Measurements from ENCODE around the gene SPATA4.

The SPATA4 gene

GRCh38 chr4:176189891-176190795 is 5.2 kb downstream of the SPATA4 start:
- no peak overlapping the region for H3K4me3 ChIP-seq (ENCODE audit: low read length)
- H4K5ac ChIP-seq (ENCODE audit: low read length), result no peak overlapping the region
- H3K9ac ChIP-seq (ENCODE audit: low read length), result no peak overlapping the region
- WGBS (ENCODE audit: extremely low coverage, insufficient coverage, low lambda C conversion rate), result no CpG with 5 or more reads among the region's 11 CpGs
- no peak overlapping the region for H3K18ac ChIP-seq (ENCODE audit: low read length)
- DNase-seq, result no peak
- no peak overlapping the region for H2BK120ac ChIP-seq (ENCODE audit: low read depth, low read length)
- no peak overlapping the region for H3K56ac ChIP-seq (ENCODE audit: low read length)
- no peaks in the 10 kb centered on the region for H3K79me2 ChIP-seq (ENCODE audit: control insufficient read depth, insufficient read depth, low read length)
- no peak overlapping the region for H3K23ac ChIP-seq (ENCODE audit: low read length)
- no peak overlapping the region for H3K4me2 ChIP-seq (ENCODE audit: low read length)
- no peak overlapping the region for H2BK5ac ChIP-seq (ENCODE audit: low read length)
- H4K8ac ChIP-seq (ENCODE audit: low read depth, low read length), result no peak overlapping the region
- no peaks in the 10 kb centered on the region for H3K4me1 ChIP-seq (ENCODE audit: control insufficient read depth, low read depth, low read length)
- no peak overlapping the region for H3K4ac ChIP-seq (ENCODE audit: low read depth, low read length)
- H3K36me3 ChIP-seq (ENCODE audit: control insufficient read depth, insufficient read depth, low read length), result no peaks in the 10 kb centered on the region
- no peaks in the 10 kb centered on the region for H3K27me3 ChIP-seq (ENCODE audit: insufficient read depth, low read length, poor library complexity)
- no peaks in the 10 kb centered on the region for H3K79me1 ChIP-seq (ENCODE audit: low read length)
- no peak overlapping the region for H3K27ac ChIP-seq (ENCODE audit: low read depth, low read length)
- no peak overlapping the region for H2AK5ac ChIP-seq (ENCODE audit: low read length)
- no peak overlapping the region for H2BK15ac ChIP-seq (replicated peaks; ENCODE audit: low read depth)

DNA sequence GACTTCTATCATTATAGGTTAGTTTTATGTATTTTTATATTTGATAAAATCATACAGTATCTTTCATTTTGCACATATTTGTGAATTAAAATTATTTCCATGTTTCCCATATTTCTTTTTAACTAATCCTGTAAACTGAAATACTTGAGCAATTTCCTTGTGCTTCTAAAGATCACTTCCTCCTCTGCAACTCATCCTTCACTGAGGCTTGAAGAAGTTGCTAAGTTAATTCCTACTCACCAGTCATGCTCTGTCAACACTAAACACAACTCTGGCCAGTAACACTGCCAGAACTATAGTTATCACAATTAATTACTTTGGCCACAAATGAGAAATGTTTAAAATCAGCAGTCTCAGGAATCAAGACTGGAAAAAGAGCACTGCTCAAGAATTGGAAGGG is 6.7 kb downstream of the SPATA4 start:
- Histone ChIP-seq H3K4me1 (ENCODE audit: control insufficient read depth, low read depth, low read length) (no peaks in the 10 kb centered on the region), H3K27me3 (ENCODE audit: insufficient read depth, low read length, poor library complexity) (no peaks in the 10 kb centered on the region), H3K56ac (ENCODE audit: low read length) (no peak overlapping the region), H3K9ac (ENCODE audit: low read length) (no peak overlapping the region), H2BK15ac (replicated peaks; ENCODE audit: low read depth) (no peak overlapping the region), H2AK5ac (ENCODE audit: low read length) (no peak overlapping the region), H3K23ac (ENCODE audit: low read length) (no peak overlapping the region), H3K18ac (ENCODE audit: low read length) (no peak overlapping the region), H3K79me1 (ENCODE audit: low read length) (no peaks in the 10 kb centered on the region), H3K36me3 (ENCODE audit: control insufficient read depth, insufficient read depth, low read length) (no peaks in the 10 kb centered on the region), H4K8ac (ENCODE audit: low read depth, low read length) (no peak overlapping the region), H2BK5ac (ENCODE audit: low read length) (no peak overlapping the region), H4K5ac (ENCODE audit: low read length) (no peak overlapping the region), H3K4ac (ENCODE audit: low read depth, low read length) (no peak overlapping the region), H2BK120ac (ENCODE audit: low read depth, low read length) (no peak overlapping the region), H3K4me2 (ENCODE audit: low read length) (no peak overlapping the region), H3K79me2 (ENCODE audit: control insufficient read depth, insufficient read depth, low read length) (no peaks in the 10 kb centered on the region), H3K27ac (ENCODE audit: low read depth, low read length) (no peak overlapping the region), H3K4me3 (ENCODE audit: low read length) (no peak overlapping the region)
- no peak for DNase-seq

DNA sequence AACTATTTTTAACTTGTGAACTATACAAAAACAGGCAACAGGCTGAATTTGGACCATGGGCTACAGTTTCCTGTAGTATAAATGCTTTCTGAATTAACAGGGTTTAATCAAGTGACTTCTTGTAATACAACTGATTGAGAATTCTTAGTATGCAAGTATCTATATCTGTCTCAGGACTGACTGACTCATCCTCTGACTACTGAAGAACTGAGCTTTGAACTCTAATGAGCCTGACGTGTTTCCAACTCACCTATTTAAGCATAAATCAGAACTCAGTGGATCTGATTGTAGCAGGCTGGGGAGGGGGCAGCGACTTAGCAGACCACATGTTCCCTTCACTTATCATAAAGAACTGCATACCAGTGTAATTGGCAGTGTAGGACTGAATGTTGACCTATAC is 7.8 kb downstream of the SPATA4 start:
- Histone ChIP-seq H3K79me2 (ENCODE audit: control insufficient read depth, insufficient read depth, low read length) (no peaks in the 10 kb centered on the region), H3K79me1 (ENCODE audit: low read length) (no peaks in the 10 kb centered on the region), H2AK5ac (ENCODE audit: low read length) (no peak overlapping the region), H3K27me3 (ENCODE audit: insufficient read depth, low read length, poor library complexity) (no peaks in the 10 kb centered on the region), H3K36me3 (ENCODE audit: control insufficient read depth, insufficient read depth, low read length) (no peaks in the 10 kb centered on the region), H4K8ac (ENCODE audit: low read depth, low read length) (no peak overlapping the region), H3K9ac (ENCODE audit: low read length) (no peak overlapping the region), H4K5ac (ENCODE audit: low read length) (no peak overlapping the region), H2BK120ac (ENCODE audit: low read depth, low read length) (no peak overlapping the region), H3K4me2 (ENCODE audit: low read length) (no peak overlapping the region), H2BK15ac (replicated peaks; ENCODE audit: low read depth) (no peak overlapping the region), H3K23ac (ENCODE audit: low read length) (no peak overlapping the region), H3K4me1 (ENCODE audit: control insufficient read depth, low read depth, low read length) (no peaks in the 10 kb centered on the region), H3K4me3 (ENCODE audit: low read length) (no peak overlapping the region), H3K27ac (ENCODE audit: low read depth, low read length) (no peak overlapping the region), H2BK5ac (ENCODE audit: low read length) (no peak overlapping the region), H3K4ac (ENCODE audit: low read depth, low read length) (no peak overlapping the region), H3K56ac (ENCODE audit: low read length) (no peak overlapping the region), H3K18ac (ENCODE audit: low read length) (no peak overlapping the region)
- no CpG with 5 or more reads among the region's 2 CpGs for WGBS (ENCODE audit: extremely low coverage, insufficient coverage, low lambda C conversion rate)
- DNase-seq, result no peak

- Histone ChIP-seq H3K4me3 (ENCODE audit: low read length) (no peak overlapping the region), H2BK120ac (ENCODE audit: low read depth, low read length) (no peak overlapping the region), H4K8ac (ENCODE audit: low read depth, low read length) (no peak overlapping the region), H3K36me3 (ENCODE audit: control insufficient read depth, insufficient read depth, low read length) (no peaks in the 10 kb centered on the region), H3K27me3 (ENCODE audit: insufficient read depth, low read length, poor library complexity) (no peaks in the 10 kb centered on the region), H3K79me1 (ENCODE audit: low read length) (no peaks in the 10 kb centered on the region), H3K4me1 (ENCODE audit: control insufficient read depth, low read depth, low read length) (no peaks in the 10 kb centered on the region), H2BK15ac (replicated peaks; ENCODE audit: low read depth) (no peak overlapping the region), H3K27ac (ENCODE audit: low read depth, low read length) (no peak overlapping the region), H3K79me2 (ENCODE audit: control insufficient read depth, insufficient read depth, low read length) (no peaks in the 10 kb centered on the region), H3K4me2 (ENCODE audit: low read length) (no peak overlapping the region), H4K5ac (ENCODE audit: low read length) (no peak overlapping the region), H3K4ac (ENCODE audit: low read depth, low read length) (no peak overlapping the region), H3K56ac (ENCODE audit: low read length) (no peak overlapping the region), H2AK5ac (ENCODE audit: low read length) (no peak overlapping the region), H3K9ac (ENCODE audit: low read length) (no peak overlapping the region), H3K18ac (ENCODE audit: low read length) (no peak overlapping the region), H2BK5ac (ENCODE audit: low read length) (no peak overlapping the region), H3K23ac (ENCODE audit: low read length) (no peak overlapping the region)
- DNase-seq, result no peak
- WGBS (ENCODE audit: extremely low coverage, insufficient coverage, low lambda C conversion rate), result no CpG with 5 or more reads among the region's 6 CpGs
Measured at GRCh38 chr4:176186671-176187395, 8.6 kb downstream of the SPATA4 start.

- Histone ChIP-seq H2BK120ac (ENCODE audit: low read depth, low read length) (no peak overlapping the region), H3K79me2 (ENCODE audit: control insufficient read depth, insufficient read depth, low read length) (no peaks in the 10 kb centered on the region), H3K79me1 (ENCODE audit: low read length) (no peaks in the 10 kb centered on the region), H3K23ac (ENCODE audit: low read length) (no peak overlapping the region), H4K8ac (ENCODE audit: low read depth, low read length) (no peak overlapping the region), H2BK15ac (replicated peaks; ENCODE audit: low read depth) (no peak overlapping the region), H3K27me3 (ENCODE audit: insufficient read depth, low read length, poor library complexity) (no peaks in the 10 kb centered on the region), H3K4me2 (ENCODE audit: low read length) (no peak overlapping the region), H4K5ac (ENCODE audit: low read length) (no peak overlapping the region), H3K4me1 (ENCODE audit: control insufficient read depth, low read depth, low read length) (no peaks in the 10 kb centered on the region), H3K4ac (ENCODE audit: low read depth, low read length) (no peak overlapping the region), H3K9ac (ENCODE audit: low read length) (no peak overlapping the region), H3K27ac (ENCODE audit: low read depth, low read length) (no peak overlapping the region), H2AK5ac (ENCODE audit: low read length) (no peak overlapping the region), H3K4me3 (ENCODE audit: low read length) (no peak overlapping the region), H3K18ac (ENCODE audit: low read length) (no peak overlapping the region), H3K36me3 (ENCODE audit: control insufficient read depth, insufficient read depth, low read length) (no peaks in the 10 kb centered on the region), H2BK5ac (ENCODE audit: low read length) (no peak overlapping the region), H3K56ac (ENCODE audit: low read length) (no peak overlapping the region)
- no CpG with 5 or more reads among the region's 2 CpGs for WGBS (ENCODE audit: extremely low coverage, insufficient coverage, low lambda C conversion rate)
- no peak for DNase-seq
Measured at GRCh38 chr4:176186067-176186466, 9.3 kb downstream of the SPATA4 start.

Data from mesendoderm (in vitro differentiated cells).